WTC11 (cell line): ENCODE data around the gene TBC1D14. TPM values are rescaled to one million over a fixed set of nuclear protein-coding genes. Genes with fewer than 3 reads are reported as not detected.

Experiments used
- ATAC-seq: fragments of 200-7000 bp; cut with Tn5 transposase; 2 replicates; pipeline ENCODE4 v1.10.0; 2021; ENCODE audit warnings: mild to moderate bottlenecking, moderate library complexity
- CTCF ChIA-PET: fragments of 300-600 bp; sonication (Branson Sonifier 250); formaldehyde crosslinking; loops from one replicate; lab custom pipeline; 2021; ENCODE audit warnings: antibody characterized with exemption; lab: Charles Lee
- POLR2A ChIA-PET: fragments of 350-600 bp; sonication (Branson Sonifier 250); formaldehyde crosslinking; loops from one replicate; lab custom pipeline; 2021; ENCODE audit warnings: antibody characterized with exemption; lab: Charles Lee
- DNase-seq: peaks from one replicate; pipeline ENCODE4 v3.0.0; 2021; ENCODE audit warnings: low spot score
- H3K27ac Mint-ChIP-seq: 2 replicates; pipeline ENCODE4 v1.8.0; 2021; ENCODE audit warnings: mixed read lengths
- H3K27me3 Mint-ChIP-seq: 2 replicates; pipeline ENCODE4 v1.8.0; 2021; ENCODE audit warnings: low read depth, mild to moderate bottlenecking, moderate library complexity, mixed read lengths
- H3K36me3 Mint-ChIP-seq: 2 replicates; pipeline ENCODE4 v1.8.0; 2021; ENCODE audit warnings: mixed read lengths
- H3K4me1 Mint-ChIP-seq: 2 replicates; pipeline ENCODE4 v1.8.0; 2022; ENCODE audit warnings: mixed read lengths
- H3K4me3 Mint-ChIP-seq: 2 replicates; pipeline ENCODE4 v1.8.0; 2021; ENCODE audit warnings: mild to moderate bottlenecking, moderate library complexity, mixed read lengths
- H3K9me3 Mint-ChIP-seq: 2 replicates; pipeline ENCODE4 v1.8.0; 2021; ENCODE audit warnings: mixed read lengths
- ESRRA ChIP-seq: sonication (generic); formaldehyde crosslinking; IDR thresholded peaks from 2 replicates; pipeline ENCODE4 v1.8.1; 2022; ENCODE audit warnings: mild to moderate bottlenecking, missing genetic modification reagents, borderline replicate concordance
- ETV6 ChIP-seq: sonication (generic); formaldehyde crosslinking; IDR thresholded peaks from 2 replicates; pipeline ENCODE4 v1.8.1; 2022; ENCODE audit warnings: mild to moderate bottlenecking, missing genetic modification reagents
- GTF2I ChIP-seq: fragments of 250-450 bp; sonication (Bioruptor Pico); conservative IDR thresholded peaks from 2 replicates; pipeline ENCODE4 v1.4.0; 2021; ENCODE audit warnings: mild to moderate bottlenecking
- IRF2 ChIP-seq: sonication (generic); formaldehyde crosslinking; IDR thresholded peaks from 2 replicates; pipeline ENCODE4 v1.8.0; 2022; ENCODE audit warnings: low read depth, missing genetic modification reagents, borderline replicate concordance
- RORB ChIP-seq: fragments of 250-450 bp; sonication (Bioruptor Pico); IDR thresholded peaks from 2 replicates; pipeline ENCODE4 v1.9.0; 2021; ENCODE audit warnings: mild to moderate bottlenecking
- SOX15 ChIP-seq: fragments of 250-450 bp; sonication (Bioruptor Pico); IDR thresholded peaks from 2 replicates; pipeline ENCODE4 v1.9.0; 2021; ENCODE audit warnings: mild to moderate bottlenecking
- TCF7 ChIP-seq: sonication (generic); formaldehyde crosslinking; IDR thresholded peaks from 2 replicates; pipeline ENCODE4 v1.8.0; 2022; ENCODE audit warnings: mild to moderate bottlenecking, low read depth, missing genetic modification reagents, moderate library complexity
- ZBTB21 ChIP-seq: sonication (generic); formaldehyde crosslinking; IDR thresholded peaks from 2 replicates; pipeline ENCODE4 v1.8.1; 2023; ENCODE audit warnings: mild to moderate bottlenecking, missing genetic modification reagents, borderline replicate concordance
- ZNF138 ChIP-seq: sonication (generic); formaldehyde crosslinking; conservative IDR thresholded peaks from 2 replicates; pipeline ENCODE4 v1.8.1; 2022; ENCODE audit warnings: mild to moderate bottlenecking, moderate library complexity, missing genetic modification reagents
- total RNA-seq: library from RNA; stranded (reverse); gene quantifications from 3 replicates; pipeline ENCODE4 v1.2.3, GENCODE V29; 2021
- TF ChIP-seq, protein P1 (sequence below): sonication (generic); formaldehyde crosslinking; IDR thresholded peaks from 2 replicates; pipeline ENCODE4 v1.8.1; 2022; ENCODE audit warnings: low read depth, missing genetic modification reagents, borderline replicate concordance
- TF ChIP-seq, protein P2 (sequence below): sonication (generic); formaldehyde crosslinking; conservative IDR thresholded peaks from 2 replicates; pipeline ENCODE4 v1.8.1; 2022; ENCODE audit warnings: mild to moderate bottlenecking, missing genetic modification reagents
- TF ChIP-seq, protein P3 (sequence below): sonication (generic); formaldehyde crosslinking; IDR thresholded peaks from 2 replicates; pipeline ENCODE4 v1.8.1; 2023; ENCODE audit warnings: mild to moderate bottlenecking, missing genetic modification reagents
- TF ChIP-seq, protein P4 (sequence below): sonication (generic); formaldehyde crosslinking; IDR thresholded peaks from 2 replicates; pipeline ENCODE4 v1.8.0; 2022; ENCODE audit warnings: mild to moderate bottlenecking, missing genetic modification reagents
- TF ChIP-seq, protein P5 (sequence below): fragments of 250-450 bp; sonication (Bioruptor Pico); IDR thresholded peaks from 2 replicates; pipeline ENCODE4 v1.9.0; 2021; ENCODE audit warnings: mild to moderate bottlenecking, borderline replicate concordance

TBC1D14 gene
- total RNA-seq, 1 experiment from 2014 or later = 45.1 TPM

DNA sequence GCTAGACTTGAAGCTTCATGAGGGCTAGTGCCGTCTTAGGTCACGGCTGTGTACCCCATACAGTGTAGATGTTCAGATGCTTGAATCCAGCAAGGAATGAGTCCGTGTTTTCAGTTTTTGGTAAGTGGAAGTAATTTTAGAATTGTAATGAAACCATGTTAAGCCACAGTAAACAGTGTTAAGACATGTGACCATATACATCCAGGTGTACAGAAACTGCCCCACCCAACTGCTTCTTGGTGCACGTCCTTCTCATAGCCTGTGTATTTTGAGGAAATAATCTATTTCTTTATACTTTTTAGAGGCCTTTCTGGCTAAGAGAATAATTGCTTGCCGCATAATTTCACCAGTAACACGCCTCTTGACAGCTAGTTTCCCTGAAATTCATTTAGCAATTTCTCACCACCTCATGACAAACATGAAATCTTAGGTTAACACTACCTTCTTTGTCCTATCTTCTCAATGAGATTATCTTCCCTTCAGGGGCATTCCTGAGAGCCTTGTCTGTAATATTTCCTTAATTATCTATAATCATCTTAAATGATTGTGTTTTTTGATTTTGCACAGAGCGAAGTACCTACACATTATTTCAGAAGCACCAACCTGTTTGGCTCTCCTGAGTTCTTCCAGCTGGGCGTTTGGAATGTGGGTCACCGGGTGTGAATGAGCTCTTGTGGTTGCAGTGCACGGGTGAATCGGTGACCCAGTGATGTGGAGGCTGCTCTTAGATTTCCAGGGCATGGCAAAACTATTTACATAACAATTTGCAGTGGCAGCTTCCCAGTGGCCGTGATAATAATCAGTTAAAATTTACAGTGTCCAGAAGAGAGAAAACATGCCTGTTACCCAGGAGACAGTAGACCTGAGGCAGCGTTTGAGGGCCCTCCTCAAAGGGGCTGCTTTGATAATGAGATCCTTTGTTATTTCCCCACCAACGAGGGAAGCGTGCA is 83.4 kb downstream of the TBC1D14 start:
- CTCF ChIA-PET = interaction anchor here (2.5 kb wide), 1 partner anchor 50 kb away, joined by 7 read pairs; a partner anchor contains a TSS
- H3K9me3 Mint-ChIP-seq = no peaks in the 10 kb centered on the region
- no peaks in the 10 kb centered on the region for H3K27me3 Mint-ChIP-seq
- H3K4me1 Mint-ChIP-seq = peaks cover 20% of the 10 kb centered on the region
- POLR2A ChIA-PET = no interaction called here
- H3K4me3 Mint-ChIP-seq = no peak overlapping the region
- no peak for ATAC-seq
- peaks cover 23% of the 10 kb centered on the region; the same call in 1 of the 2 replicates for H3K36me3 Mint-ChIP-seq
- TF ChIP-seq, protein P1, sequence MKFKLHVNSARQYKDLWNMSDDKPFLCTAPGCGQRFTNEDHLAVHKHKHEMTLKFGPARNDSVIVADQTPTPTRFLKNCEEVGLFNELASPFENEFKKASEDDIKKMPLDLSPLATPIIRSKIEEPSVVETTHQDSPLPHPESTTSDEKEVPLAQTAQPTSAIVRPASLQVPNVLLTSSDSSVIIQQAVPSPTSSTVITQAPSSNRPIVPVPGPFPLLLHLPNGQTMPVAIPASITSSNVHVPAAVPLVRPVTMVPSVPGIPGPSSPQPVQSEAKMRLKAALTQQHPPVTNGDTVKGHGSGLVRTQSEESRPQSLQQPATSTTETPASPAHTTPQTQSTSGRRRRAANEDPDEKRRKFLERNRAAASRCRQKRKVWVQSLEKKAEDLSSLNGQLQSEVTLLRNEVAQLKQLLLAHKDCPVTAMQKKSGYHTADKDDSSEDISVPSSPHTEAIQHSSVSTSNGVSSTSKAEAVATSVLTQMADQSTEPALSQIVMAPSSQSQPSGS = no peak
- TF ChIP-seq ESRRA (CRISPR knock-in tag) = no peak
- no peak for TF ChIP-seq IRF2 (CRISPR knock-in tag)
- no peak for TF ChIP-seq TCF7 (CRISPR knock-in tag)
- TF ChIP-seq, protein P2, sequence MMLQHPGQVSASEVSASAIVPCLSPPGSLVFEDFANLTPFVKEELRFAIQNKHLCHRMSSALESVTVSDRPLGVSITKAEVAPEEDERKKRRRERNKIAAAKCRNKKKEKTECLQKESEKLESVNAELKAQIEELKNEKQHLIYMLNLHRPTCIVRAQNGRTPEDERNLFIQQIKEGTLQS = no peak
- TF ChIP-seq ETV6 (CRISPR knock-in tag) = no peak
- TF ChIP-seq, protein P3, sequence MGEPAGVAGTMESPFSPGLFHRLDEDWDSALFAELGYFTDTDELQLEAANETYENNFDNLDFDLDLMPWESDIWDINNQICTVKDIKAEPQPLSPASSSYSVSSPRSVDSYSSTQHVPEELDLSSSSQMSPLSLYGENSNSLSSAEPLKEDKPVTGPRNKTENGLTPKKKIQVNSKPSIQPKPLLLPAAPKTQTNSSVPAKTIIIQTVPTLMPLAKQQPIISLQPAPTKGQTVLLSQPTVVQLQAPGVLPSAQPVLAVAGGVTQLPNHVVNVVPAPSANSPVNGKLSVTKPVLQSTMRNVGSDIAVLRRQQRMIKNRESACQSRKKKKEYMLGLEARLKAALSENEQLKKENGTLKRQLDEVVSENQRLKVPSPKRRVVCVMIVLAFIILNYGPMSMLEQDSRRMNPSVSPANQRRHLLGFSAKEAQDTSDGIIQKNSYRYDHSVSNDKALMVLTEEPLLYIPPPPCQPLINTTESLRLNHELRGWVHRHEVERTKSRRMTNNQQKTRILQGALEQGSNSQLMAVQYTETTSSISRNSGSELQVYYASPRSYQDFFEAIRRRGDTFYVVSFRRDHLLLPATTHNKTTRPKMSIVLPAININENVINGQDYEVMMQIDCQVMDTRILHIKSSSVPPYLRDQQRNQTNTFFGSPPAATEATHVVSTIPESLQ = no peak
- TF ChIP-seq SOX15 = no peak
- TF ChIP-seq ZNF138 (CRISPR knock-in tag) = no peak
- TF ChIP-seq, protein P4, sequence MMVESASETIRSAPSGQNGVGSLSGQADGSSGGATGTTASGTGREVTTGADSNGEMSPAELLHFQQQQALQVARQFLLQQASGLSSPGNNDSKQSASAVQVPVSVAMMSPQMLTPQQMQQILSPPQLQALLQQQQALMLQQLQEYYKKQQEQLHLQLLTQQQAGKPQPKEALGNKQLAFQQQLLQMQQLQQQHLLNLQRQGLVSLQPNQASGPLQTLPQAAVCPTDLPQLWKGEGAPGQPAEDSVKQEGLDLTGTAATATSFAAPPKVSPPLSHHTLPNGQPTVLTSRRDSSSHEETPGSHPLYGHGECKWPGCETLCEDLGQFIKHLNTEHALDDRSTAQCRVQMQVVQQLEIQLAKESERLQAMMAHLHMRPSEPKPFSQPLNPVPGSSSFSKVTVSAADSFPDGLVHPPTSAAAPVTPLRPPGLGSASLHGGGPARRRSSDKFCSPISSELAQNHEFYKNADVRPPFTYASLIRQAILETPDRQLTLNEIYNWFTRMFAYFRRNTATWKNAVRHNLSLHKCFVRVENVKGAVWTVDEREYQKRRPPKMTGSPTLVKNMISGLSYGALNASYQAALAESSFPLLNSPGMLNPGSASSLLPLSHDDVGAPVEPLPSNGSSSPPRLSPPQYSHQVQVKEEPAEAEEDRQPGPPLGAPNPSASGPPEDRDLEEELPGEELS (CRISPR knock-in tag) = no peak
- no peak for TF ChIP-seq GTF2I (CRISPR knock-in tag)
- no peak for DNase-seq
- H3K27ac Mint-ChIP-seq = peak overlapping the region; percentile 90

DNA sequence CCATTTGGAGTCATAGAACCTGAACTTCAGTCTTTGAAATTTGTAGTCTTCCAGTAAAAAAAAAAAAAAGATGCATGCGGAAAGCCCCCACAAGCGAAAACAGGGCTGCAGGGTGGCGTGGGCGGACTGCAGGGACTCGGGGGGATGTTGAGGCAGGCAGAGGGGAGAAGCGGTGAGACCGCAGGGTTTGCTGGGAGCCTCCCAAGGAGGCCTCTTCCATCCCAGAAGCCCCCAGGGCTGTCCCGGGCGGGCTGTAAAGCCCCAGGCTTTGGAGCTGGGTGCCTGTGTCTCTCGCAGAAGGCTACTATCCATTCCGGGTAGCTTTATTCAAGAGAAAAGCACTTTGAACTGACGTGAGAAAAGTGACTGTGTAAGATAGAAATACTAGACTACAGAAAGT is 86.9 kb downstream of the TBC1D14 start:
- peaks cover 51% of the 10 kb centered on the region for H3K36me3 Mint-ChIP-seq
- DNase-seq = no peak
- ATAC-seq = no peak

More for the DNA sequence above, 86.9 kb downstream of the TBC1D14 start:
- no peak for TF ChIP-seq RORB (CRISPR knock-in tag)
- TF ChIP-seq, protein P5, sequence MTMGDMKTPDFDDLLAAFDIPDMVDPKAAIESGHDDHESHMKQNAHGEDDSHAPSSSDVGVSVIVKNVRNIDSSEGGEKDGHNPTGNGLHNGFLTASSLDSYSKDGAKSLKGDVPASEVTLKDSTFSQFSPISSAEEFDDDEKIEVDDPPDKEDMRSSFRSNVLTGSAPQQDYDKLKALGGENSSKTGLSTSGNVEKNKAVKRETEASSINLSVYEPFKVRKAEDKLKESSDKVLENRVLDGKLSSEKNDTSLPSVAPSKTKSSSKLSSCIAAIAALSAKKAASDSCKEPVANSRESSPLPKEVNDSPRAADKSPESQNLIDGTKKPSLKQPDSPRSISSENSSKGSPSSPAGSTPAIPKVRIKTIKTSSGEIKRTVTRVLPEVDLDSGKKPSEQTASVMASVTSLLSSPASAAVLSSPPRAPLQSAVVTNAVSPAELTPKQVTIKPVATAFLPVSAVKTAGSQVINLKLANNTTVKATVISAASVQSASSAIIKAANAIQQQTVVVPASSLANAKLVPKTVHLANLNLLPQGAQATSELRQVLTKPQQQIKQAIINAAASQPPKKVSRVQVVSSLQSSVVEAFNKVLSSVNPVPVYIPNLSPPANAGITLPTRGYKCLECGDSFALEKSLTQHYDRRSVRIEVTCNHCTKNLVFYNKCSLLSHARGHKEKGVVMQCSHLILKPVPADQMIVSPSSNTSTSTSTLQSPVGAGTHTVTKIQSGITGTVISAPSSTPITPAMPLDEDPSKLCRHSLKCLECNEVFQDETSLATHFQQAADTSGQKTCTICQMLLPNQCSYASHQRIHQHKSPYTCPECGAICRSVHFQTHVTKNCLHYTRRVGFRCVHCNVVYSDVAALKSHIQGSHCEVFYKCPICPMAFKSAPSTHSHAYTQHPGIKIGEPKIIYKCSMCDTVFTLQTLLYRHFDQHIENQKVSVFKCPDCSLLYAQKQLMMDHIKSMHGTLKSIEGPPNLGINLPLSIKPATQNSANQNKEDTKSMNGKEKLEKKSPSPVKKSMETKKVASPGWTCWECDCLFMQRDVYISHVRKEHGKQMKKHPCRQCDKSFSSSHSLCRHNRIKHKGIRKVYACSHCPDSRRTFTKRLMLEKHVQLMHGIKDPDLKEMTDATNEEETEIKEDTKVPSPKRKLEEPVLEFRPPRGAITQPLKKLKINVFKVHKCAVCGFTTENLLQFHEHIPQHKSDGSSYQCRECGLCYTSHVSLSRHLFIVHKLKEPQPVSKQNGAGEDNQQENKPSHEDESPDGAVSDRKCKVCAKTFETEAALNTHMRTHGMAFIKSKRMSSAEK (CRISPR knock-in tag) = no peak
- no peak for TF ChIP-seq ZBTB21
- no peaks in the 10 kb centered on the region for H3K27me3 Mint-ChIP-seq
- POLR2A ChIA-PET = interaction anchor here (0.6 kb wide), 1 partner anchor 368 kb away, joined by 4 read pairs; no protein-coding TSS in a partner anchor
- no peaks in the 10 kb centered on the region for H3K4me1 Mint-ChIP-seq
- no peak overlapping the region for H3K27ac Mint-ChIP-seq
- H3K4me3 Mint-ChIP-seq = no peak overlapping the region
- CTCF ChIA-PET = no interaction called here
- H3K9me3 Mint-ChIP-seq = no peaks in the 10 kb centered on the region
